ENCODE measurements around the gene CXCL16.

The CXCL16 gene

GRCh38 chr17:4742133-4742532 is 2.4 kb upstream of the CXCL16 start:
- no peak for TF ChIP-seq GATA2 (IDR thresholded peaks at IDR 0.05; ENCODE audit: low read depth, low read length)
- TF ChIP-seq GATA3 (IDR thresholded peaks at IDR 0.05; ENCODE audit: low read depth, low read length) = no peak

- TF ChIP-seq GATA2 (IDR thresholded peaks at IDR 0.05; ENCODE audit: low read depth, low read length) = no peak
- TF ChIP-seq GATA3 (IDR thresholded peaks at IDR 0.05; ENCODE audit: low read depth, low read length) = no peak
Observed at GRCh38 chr17:4741544-4741943, 1.8 kb upstream of the CXCL16 start.

- TF ChIP-seq GATA2 (IDR thresholded peaks at IDR 0.05; ENCODE audit: low read depth, low read length) (no peak), GATA3 (IDR thresholded peaks at IDR 0.05; ENCODE audit: low read depth, low read length) (no peak)
Observed at GRCh38 chr17:4740584-4740983, 856 bp upstream of the CXCL16 start.

GRCh38 chr17:4740025-4740351 is 260 bp upstream of the CXCL16 start:
- TF ChIP-seq GATA2 (IDR thresholded peaks at IDR 0.05; ENCODE audit: low read depth, low read length) (no peak), GATA3 (IDR thresholded peaks at IDR 0.05; ENCODE audit: low read depth, low read length) (no peak)

GRCh38 chr17:4738136-4739121 is 1.3 kb downstream of the CXCL16 start:
- TF ChIP-seq GATA3 (IDR thresholded peaks at IDR 0.05; ENCODE audit: low read depth, low read length) (no peak), GATA2 (IDR thresholded peaks at IDR 0.05; ENCODE audit: low read depth, low read length) (no peak)

GRCh38 chr17:4735876-4736651 is 3.7 kb downstream of the CXCL16 start:
- TF ChIP-seq GATA2 (IDR thresholded peaks at IDR 0.05; ENCODE audit: low read depth, low read length) = no peak
- TF ChIP-seq GATA3 (IDR thresholded peaks at IDR 0.05; ENCODE audit: low read depth, low read length) = no peak

GRCh38 chr17:4734857-4735475 is 4.8 kb downstream of the CXCL16 start:
- no peak for TF ChIP-seq GATA3 (IDR thresholded peaks at IDR 0.05; ENCODE audit: low read depth, low read length)
- no peak for TF ChIP-seq GATA2 (IDR thresholded peaks at IDR 0.05; ENCODE audit: low read depth, low read length)

GRCh38 chr17:4733073-4733531 is 6.6 kb downstream of the CXCL16 start:
- no peak for TF ChIP-seq GATA2 (IDR thresholded peaks at IDR 0.05; ENCODE audit: low read depth, low read length)
- no peak for TF ChIP-seq GATA3 (IDR thresholded peaks at IDR 0.05; ENCODE audit: low read depth, low read length)

- TF ChIP-seq GATA2 (IDR thresholded peaks at IDR 0.05; ENCODE audit: low read depth, low read length) (no peak), GATA3 (IDR thresholded peaks at IDR 0.05; ENCODE audit: low read depth, low read length) (no peak)
Observed at GRCh38 chr17:4728124-4728523, 11.6 kb downstream of the CXCL16 start.

- TF ChIP-seq GATA2 (IDR thresholded peaks at IDR 0.05; ENCODE audit: low read depth, low read length) (no peak), GATA3 (IDR thresholded peaks at IDR 0.05; ENCODE audit: low read depth, low read length) (no peak)
Observed at GRCh38 chr17:4725646-4726310, 13.9 kb downstream of the CXCL16 start.

GRCh38 chr17:4724650-4725049 is 15.1 kb downstream of the CXCL16 start:
- TF ChIP-seq GATA2 (IDR thresholded peaks at IDR 0.05; ENCODE audit: low read depth, low read length) = no peak
- no peak for TF ChIP-seq GATA3 (IDR thresholded peaks at IDR 0.05; ENCODE audit: low read depth, low read length)

- TF ChIP-seq GATA3 (IDR thresholded peaks at IDR 0.05; ENCODE audit: low read depth, low read length) (no peak), GATA2 (IDR thresholded peaks at IDR 0.05; ENCODE audit: low read depth, low read length) (no peak)
Observed at GRCh38 chr17:4722678-4723240, 17.0 kb downstream of the CXCL16 start.
